Thoracic aorta (tissue), 2 donors: ENCODE results near the gene SLCO4A1. TPM values are rescaled to one million over a fixed set of nuclear protein-coding genes. Genes with fewer than 3 reads are reported as not detected.

ENCODE experiments used
- ATAC-seq: fragments of 150-250 bp; one replicate; pipeline ENCODE4 v1.8.0; 2017; ENCODE audit warnings: low read depth; ENCODE audit not compliant: insufficient number of reproducible peaks, low FRiP score
- DNase-seq: peaks from one replicate; pipeline ENCODE4 v3.0.0-alpha.2; 2020; ENCODE audit warnings: low spot score
- H3K27ac ChIP-seq, 2 donors: fragments of 200-600 bp; sonication (generic); 1 replicate in 1 of 2; 2 replicates in 1 of 2; pipeline ENCODE4 v1.5.1; 2016; ENCODE audit warnings: mild to moderate bottlenecking in 2 of 2, moderate library complexity in 2 of 2
- H3K27me3 ChIP-seq: fragments of 200-600 bp; sonication (generic); replicated peaks from 2 replicates; pipeline ENCODE4 v1.6.0; 2016; ENCODE audit warnings: mild to moderate bottlenecking; ENCODE audit not compliant: insufficient read depth
- H3K36me3 ChIP-seq: fragments of 200-600 bp; sonication (generic); one replicate; pipeline ENCODE4 v1.5.1; 2016
- H3K4me1 ChIP-seq, 2 donors: fragments of 200-600 bp; sonication (generic); 1 replicate in 1 of 2; 2 replicates in 1 of 2; pipeline versions ENCODE4 v1.5.1 to v1.6.0; 2016; ENCODE audit warnings: low read depth in 2 of 2, mild to moderate bottlenecking in 1 of 2; ENCODE audit not compliant: control insufficient read depth in 1 of 2
- H3K4me3 ChIP-seq: fragments of 200-600 bp; sonication (generic); 2 replicates; pipeline ENCODE4 v1.5.1; 2016; ENCODE audit warnings: mild to moderate bottlenecking
- H3K9me3 ChIP-seq: fragments of 200-600 bp; sonication (generic); 2 replicates; pipeline ENCODE4 v1.5.1; 2016
- total RNA-seq, 2 donors: library from RNA; depleted of rRNA; stranded (reverse); fragments of >200 nt; gene quantifications; one replicate each; pipeline versions ENCODE4 v1.1.0 to v1.2.3, GENCODE V29; 2016
- TF ChIP-seq, protein P1 (sequence below): fragments of 200-600 bp; sonication (generic); IDR thresholded peaks from one replicate; pipeline ENCODE4 v1.5.1; 2019; ENCODE audit warnings: antibody characterized with exemption

The SLCO4A1 gene
- total RNA-seq, 2 donors from 2014 or later = 22.1 to 26.0 TPM

DNA sequence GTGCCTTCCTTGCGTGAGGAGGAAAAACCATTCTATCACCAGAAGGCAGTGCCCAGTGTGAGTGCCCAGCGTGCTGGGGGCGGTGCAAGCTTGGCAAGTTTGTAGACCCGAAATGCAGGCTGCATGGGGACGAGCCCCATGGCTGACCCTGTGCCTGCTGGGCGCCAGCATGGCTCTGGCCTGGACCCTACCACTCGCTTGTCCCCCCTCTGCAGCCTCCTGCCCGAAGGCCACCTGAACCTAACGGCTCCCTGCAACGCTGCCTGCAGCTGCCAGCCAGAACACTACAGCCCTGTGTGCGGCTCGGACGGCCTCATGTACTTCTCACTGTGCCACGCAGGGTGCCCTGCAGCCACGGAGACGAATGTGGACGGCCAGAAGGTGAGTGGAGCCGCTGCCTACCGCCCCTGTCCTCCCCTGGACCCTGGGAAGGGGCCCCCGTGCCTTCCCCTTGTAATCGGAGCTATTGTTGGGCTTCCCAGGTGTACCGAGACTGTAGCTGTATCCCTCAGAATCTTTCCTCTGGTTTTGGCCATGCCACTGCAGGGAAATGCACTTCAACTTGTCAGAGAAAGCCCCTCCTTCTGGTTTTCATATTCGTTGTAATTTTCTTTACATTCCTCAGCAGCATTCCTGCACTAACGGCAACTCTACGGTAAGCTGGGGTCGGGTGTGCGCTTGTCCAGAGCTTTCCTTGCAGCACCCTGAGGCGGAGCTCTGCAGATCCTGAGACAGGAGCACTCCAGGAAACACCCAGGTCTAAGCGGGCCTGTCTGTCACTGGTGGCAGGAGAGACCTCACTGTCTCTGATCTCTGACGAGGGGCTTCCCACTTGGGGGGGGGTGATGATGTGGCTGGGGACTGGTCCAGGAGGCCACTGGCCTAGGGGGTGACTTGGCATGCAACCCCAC is 25.5 kb downstream of the SLCO4A1 start:
- TF ChIP-seq, protein P1, sequence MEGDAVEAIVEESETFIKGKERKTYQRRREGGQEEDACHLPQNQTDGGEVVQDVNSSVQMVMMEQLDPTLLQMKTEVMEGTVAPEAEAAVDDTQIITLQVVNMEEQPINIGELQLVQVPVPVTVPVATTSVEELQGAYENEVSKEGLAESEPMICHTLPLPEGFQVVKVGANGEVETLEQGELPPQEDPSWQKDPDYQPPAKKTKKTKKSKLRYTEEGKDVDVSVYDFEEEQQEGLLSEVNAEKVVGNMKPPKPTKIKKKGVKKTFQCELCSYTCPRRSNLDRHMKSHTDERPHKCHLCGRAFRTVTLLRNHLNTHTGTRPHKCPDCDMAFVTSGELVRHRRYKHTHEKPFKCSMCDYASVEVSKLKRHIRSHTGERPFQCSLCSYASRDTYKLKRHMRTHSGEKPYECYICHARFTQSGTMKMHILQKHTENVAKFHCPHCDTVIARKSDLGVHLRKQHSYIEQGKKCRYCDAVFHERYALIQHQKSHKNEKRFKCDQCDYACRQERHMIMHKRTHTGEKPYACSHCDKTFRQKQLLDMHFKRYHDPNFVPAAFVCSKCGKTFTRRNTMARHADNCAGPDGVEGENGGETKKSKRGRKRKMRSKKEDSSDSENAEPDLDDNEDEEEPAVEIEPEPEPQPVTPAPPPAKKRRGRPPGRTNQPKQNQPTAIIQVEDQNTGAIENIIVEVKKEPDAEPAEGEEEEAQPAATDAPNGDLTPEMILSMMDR = no peak
- DNase-seq (no peak), ATAC-seq (no peak)
- Histone ChIP-seq H3K27ac (no peak overlapping the region), H3K4me3 (no peak overlapping the region), H3K4me1 (no peaks in the 10 kb centered on the region), H3K27me3 (no peaks in the 10 kb centered on the region), H3K36me3 (no peaks in the 10 kb centered on the region), H3K9me3 (no peaks in the 10 kb centered on the region)

DNA sequence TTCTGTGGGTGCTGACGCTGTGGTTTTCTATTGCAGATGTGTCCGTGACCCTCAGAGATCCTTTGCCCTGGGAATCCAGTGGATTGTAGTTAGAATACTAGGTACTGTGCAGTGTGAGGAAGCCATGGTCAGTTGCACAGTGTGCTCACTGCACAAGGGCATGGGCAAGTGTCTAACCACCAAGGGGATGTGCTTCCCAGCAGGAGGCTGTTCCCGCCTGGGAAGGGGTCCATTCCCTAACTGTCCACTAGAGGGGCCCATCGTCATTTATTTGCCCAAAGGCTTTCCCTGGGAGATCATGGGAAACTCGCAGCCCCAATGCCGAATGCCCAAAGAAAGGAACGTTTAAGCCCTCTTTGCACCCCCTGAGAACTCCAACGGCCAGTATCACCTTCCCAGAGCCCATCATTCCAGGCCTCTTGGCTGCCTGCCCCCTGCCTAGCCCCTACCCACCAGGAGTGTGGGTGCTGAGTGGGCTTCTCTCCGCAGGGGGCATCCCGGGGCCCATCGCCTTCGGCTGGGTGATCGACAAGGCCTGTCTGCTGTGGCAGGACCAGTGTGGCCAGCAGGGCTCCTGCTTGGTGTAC is 26.2 kb downstream of the SLCO4A1 start:
- H3K27me3 ChIP-seq = no peaks in the 10 kb centered on the region
- TF ChIP-seq, protein P1 = peak; percentile 78
- H3K27ac ChIP-seq = no peak overlapping the region
- ATAC-seq (no peak), DNase-seq (no peak)
- no peaks in the 10 kb centered on the region for H3K9me3 ChIP-seq
- H3K4me1 ChIP-seq = no peaks in the 10 kb centered on the region
- H3K4me3 ChIP-seq = no peak overlapping the region
- no peaks in the 10 kb centered on the region for H3K36me3 ChIP-seq

DNA sequence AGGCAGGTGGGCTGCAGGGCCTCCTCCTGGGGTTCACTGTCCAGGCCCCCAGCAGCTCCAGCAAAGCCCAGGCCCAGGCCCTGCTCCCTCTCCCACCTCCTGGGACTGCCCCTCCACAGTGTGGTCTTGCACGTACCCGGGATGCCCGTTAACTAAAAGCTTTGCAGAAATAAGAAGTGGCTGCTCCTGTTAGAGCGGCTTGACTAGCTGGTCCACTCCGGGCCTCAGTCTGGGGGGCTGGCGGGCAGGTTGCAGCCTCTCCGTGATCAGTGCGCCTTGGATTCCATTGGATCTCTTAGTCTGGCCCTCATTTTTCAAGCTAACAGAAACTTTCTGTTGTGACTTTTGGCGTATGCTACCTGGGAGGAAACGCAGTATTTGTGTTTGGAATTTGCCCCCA is 26.9 kb downstream of the SLCO4A1 start:
- no peak overlapping the region for H3K27ac ChIP-seq
- no peak for DNase-seq

DNA sequence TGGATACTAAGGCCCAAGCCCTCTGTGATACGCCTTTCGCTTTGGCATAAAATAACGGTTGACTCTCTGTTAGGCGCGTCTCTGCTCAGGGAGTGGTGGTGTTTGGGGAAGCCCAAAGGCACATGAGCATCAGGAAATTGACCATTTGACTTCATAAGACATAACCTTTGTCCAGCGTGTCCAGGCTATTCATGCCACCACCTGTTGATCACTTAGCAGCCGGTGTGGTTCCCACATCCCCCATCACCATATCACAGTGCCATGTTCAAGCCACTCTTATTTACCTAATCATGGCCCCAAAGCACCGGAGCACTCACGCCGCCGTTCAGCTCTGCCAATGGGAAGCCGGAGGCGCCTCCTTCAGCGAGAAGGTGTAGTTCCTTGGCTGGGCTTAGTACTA is 27.9 kb downstream of the SLCO4A1 start:
- no peaks in the 10 kb centered on the region for H3K9me3 ChIP-seq
- H3K27ac ChIP-seq = no peak overlapping the region
- H3K36me3 ChIP-seq = no peaks in the 10 kb centered on the region
- H3K4me1 ChIP-seq = no peaks in the 10 kb centered on the region
- no peaks in the 10 kb centered on the region for H3K27me3 ChIP-seq
- DNase-seq (no peak), ATAC-seq (no peak)
- H3K4me3 ChIP-seq = no peak overlapping the region
- TF ChIP-seq, protein P1 = no peak

More for the DNA sequence above, 26.9 kb downstream of the SLCO4A1 start:
- TF ChIP-seq, protein P1 = no peak
- Histone ChIP-seq H3K27me3 (no peaks in the 10 kb centered on the region), H3K36me3 (no peaks in the 10 kb centered on the region), H3K4me3 (no peak overlapping the region), H3K9me3 (no peaks in the 10 kb centered on the region), H3K4me1 (no peaks in the 10 kb centered on the region)
- ATAC-seq = no peak

DNA sequence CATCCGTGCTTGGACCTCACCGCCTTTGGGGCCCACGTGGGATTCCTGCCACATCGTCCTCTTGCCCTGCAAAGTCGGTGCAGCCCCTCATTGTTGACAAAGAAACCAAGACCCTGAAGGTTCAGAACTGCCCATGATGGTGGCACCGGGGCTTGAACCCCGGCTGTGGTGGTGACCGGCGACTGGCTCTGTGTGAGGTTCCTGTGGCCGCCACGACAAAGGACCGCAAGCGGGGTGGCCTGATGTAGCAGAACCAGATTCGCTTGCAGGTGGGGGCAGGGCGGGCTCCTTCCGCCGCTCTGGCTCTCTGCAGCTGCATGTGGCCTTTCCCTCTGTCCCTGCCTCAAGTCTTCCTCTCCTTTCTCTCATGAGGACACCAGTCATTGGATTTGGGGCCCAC is 28.7 kb downstream of the SLCO4A1 start:
- TF ChIP-seq, protein P1 = no peak
- ATAC-seq (no peak), DNase-seq (no peak)
- H3K4me1 ChIP-seq = no peaks in the 10 kb centered on the region
- no peaks in the 10 kb centered on the region for H3K36me3 ChIP-seq
- H3K9me3 ChIP-seq = no peaks in the 10 kb centered on the region
- H3K4me3 ChIP-seq = no peak overlapping the region
- H3K27ac ChIP-seq = no peak overlapping the region
- H3K27me3 ChIP-seq = no peaks in the 10 kb centered on the region
